Measurements from ENCODE around the gene DOCK1. TPM values are rescaled to one million over a fixed set of nuclear protein-coding genes. Genes with fewer than 3 reads are reported as not detected.

Gene DOCK1
- total and polyA plus RNA-seq, 7 experiments from 2014 or later, result 0.11 to 1.2 (median 0.34) TPM; not detected in 2

GRCh38 chr10:127332631-127333030, 427.4 kb downstream of the DOCK1 start:
- DNase-seq (no peak), ATAC-seq (no peak)
- H3K27ac ChIP-seq (ENCODE audit: low read depth, low read length), result no peak overlapping the region
- intact Hi-C loops (cut with micrococcal nuclease), result no loop called here
- Mint-ChIP-seq H3K36me3 (no peaks in the 10 kb centered on the region), H3K9me3 (peaks cover 0 to 2% (median 0%) of the 10 kb centered on the region in 11 donors), H3K4me3 (no peak overlapping the region), H3K27ac (no peak overlapping the region), H3K27me3 (peaks cover 0 to 35% (median 24%) of the 10 kb centered on the region in 5 donors), H3K4me1 (peaks cover 0 to 25% (median 20%) of the 10 kb centered on the region in 7 donors)
- H3K4me3 ChIP-seq (ENCODE audit: low read length), result no peak overlapping the region
- H3K4me1 ChIP-seq (ENCODE audit: control insufficient read depth in 2 of 2, insufficient read depth in 2 of 2, low read length in 2 of 2), result peaks cover 0 to 9% of the 10 kb centered on the region in 2 donors
- ChIA-PET POLR2A (no interaction called here), CTCF (no interaction called here)
- no peaks in the 10 kb centered on the region for H3K27me3 ChIP-seq (ENCODE audit: control insufficient read depth in 2 of 2, insufficient read depth in 2 of 2, low read length in 2 of 2)
- no peaks in the 10 kb centered on the region for H3K9me3 ChIP-seq (ENCODE audit: control insufficient read depth in 2 of 3, low read length in 3 of 3)
- no peaks in the 10 kb centered on the region for H3K36me3 ChIP-seq (ENCODE audit: control insufficient read depth in 2 of 3, insufficient read depth in 3 of 3, low read length in 3 of 3)

GRCh38 chr10:127337801-127338200, 432.6 kb downstream of the DOCK1 start:
- Mint-ChIP-seq H3K9me3 (no peaks in the 10 kb centered on the region), H3K27ac (no peak overlapping the region), H3K4me1 (peaks cover 0 to 22% (median 16%) of the 10 kb centered on the region in 7 donors), H3K36me3 (no peaks in the 10 kb centered on the region), H3K4me3 (no peak overlapping the region), H3K27me3 (peaks cover 0 to 26% (median 23%) of the 10 kb centered on the region in 5 donors)
- DNase-seq (no peak), ATAC-seq (no peak)
- Histone ChIP-seq H3K9me3 (ENCODE audit: control insufficient read depth in 2 of 3, low read length in 3 of 3) (no peaks in the 10 kb centered on the region), H3K27me3 (ENCODE audit: control insufficient read depth in 2 of 2, insufficient read depth in 2 of 2, low read length in 2 of 2) (no peaks in the 10 kb centered on the region), H3K27ac (ENCODE audit: low read depth, low read length) (no peak overlapping the region), H3K4me1 (ENCODE audit: control insufficient read depth in 2 of 2, insufficient read depth in 2 of 2, low read length in 2 of 2) (peaks cover 0 to 9% of the 10 kb centered on the region in 2 donors), H3K4me3 (ENCODE audit: low read length) (no peak overlapping the region), H3K36me3 (ENCODE audit: control insufficient read depth in 2 of 3, insufficient read depth in 3 of 3, low read length in 3 of 3) (no peaks in the 10 kb centered on the region)
- ChIA-PET POLR2A (no interaction called here), CTCF (interaction anchor here (0.7 kb wide), 1 partner anchor 94 kb away, joined by 4 read pairs; no protein-coding TSS in a partner anchor)
- intact Hi-C loops (cut with micrococcal nuclease), result no loop called here

GRCh38 chr10:127338399-127339110, 433.3 kb downstream of the DOCK1 start:
- ChIA-PET POLR2A (no interaction called here), CTCF (interaction anchor here (0.7 kb wide), 1 partner anchor 95 kb away, joined by 4 read pairs; no protein-coding TSS in a partner anchor)
- Mint-ChIP-seq H3K4me3 (no peak overlapping the region), H3K27me3 (peaks cover 0 to 21% (median 16%) of the 10 kb centered on the region in 5 donors), H3K9me3 (no peaks in the 10 kb centered on the region), H3K4me1 (peaks cover 0 to 16% (median 13%) of the 10 kb centered on the region in 7 donors), H3K36me3 (no peaks in the 10 kb centered on the region), H3K27ac (no peak overlapping the region)
- H3K36me3 ChIP-seq (ENCODE audit: control insufficient read depth in 2 of 3, insufficient read depth in 3 of 3, low read length in 3 of 3), result no peaks in the 10 kb centered on the region
- ATAC-seq (no peak), DNase-seq (no peak)
- H3K4me1 ChIP-seq (ENCODE audit: control insufficient read depth in 2 of 2, insufficient read depth in 2 of 2, low read length in 2 of 2), result peaks cover 0 to 5% of the 10 kb centered on the region in 2 donors
- H3K27ac ChIP-seq (ENCODE audit: low read depth, low read length), result no peak overlapping the region
- no peaks in the 10 kb centered on the region for H3K9me3 ChIP-seq (ENCODE audit: control insufficient read depth in 2 of 3, low read length in 3 of 3)
- no peak overlapping the region for H3K4me3 ChIP-seq (ENCODE audit: low read length)
- H3K27me3 ChIP-seq (ENCODE audit: control insufficient read depth in 2 of 2, insufficient read depth in 2 of 2, low read length in 2 of 2), result no peaks in the 10 kb centered on the region
- intact Hi-C loops (cut with micrococcal nuclease), result no loop called here

GRCh38 chr10:127343821-127344220, 438.6 kb downstream of the DOCK1 start:
- Mint-ChIP-seq H3K4me1 (no peaks in the 10 kb centered on the region), H3K9me3 (no peaks in the 10 kb centered on the region), H3K4me3 (no peak overlapping the region), H3K27me3 (peaks cover 0 to 12% (median 0%) of the 10 kb centered on the region in 5 donors), H3K36me3 (no peaks in the 10 kb centered on the region), H3K27ac (no peak overlapping the region)
- intact Hi-C loops (cut with micrococcal nuclease), result no loop called here
- Histone ChIP-seq H3K4me3 (ENCODE audit: low read length) (no peak overlapping the region), H3K27ac (ENCODE audit: low read depth, low read length) (no peak overlapping the region), H3K4me1 (ENCODE audit: control insufficient read depth in 2 of 2, insufficient read depth in 2 of 2, low read length in 2 of 2) (no peaks in the 10 kb centered on the region), H3K27me3 (ENCODE audit: control insufficient read depth in 2 of 2, insufficient read depth in 2 of 2, low read length in 2 of 2) (no peaks in the 10 kb centered on the region), H3K36me3 (ENCODE audit: control insufficient read depth in 2 of 3, insufficient read depth in 3 of 3, low read length in 3 of 3) (no peaks in the 10 kb centered on the region), H3K9me3 (ENCODE audit: control insufficient read depth in 2 of 3, low read length in 3 of 3) (no peaks in the 10 kb centered on the region)
- ATAC-seq (no peak), DNase-seq (no peak)
- ChIA-PET CTCF (no interaction called here), POLR2A (no interaction called here)

GRCh38 chr10:127344346-127344745, 439.1 kb downstream of the DOCK1 start:
- CTCF ChIA-PET, result no interaction called here
- POLR2A ChIA-PET, result no interaction called here
- Histone ChIP-seq H3K27me3 (ENCODE audit: control insufficient read depth in 2 of 2, insufficient read depth in 2 of 2, low read length in 2 of 2) (no peaks in the 10 kb centered on the region), H3K4me3 (ENCODE audit: low read length) (no peak overlapping the region), H3K4me1 (ENCODE audit: control insufficient read depth in 2 of 2, insufficient read depth in 2 of 2, low read length in 2 of 2) (no peaks in the 10 kb centered on the region), H3K27ac (ENCODE audit: low read depth, low read length) (no peak overlapping the region), H3K36me3 (ENCODE audit: control insufficient read depth in 2 of 3, insufficient read depth in 3 of 3, low read length in 3 of 3) (no peaks in the 10 kb centered on the region), H3K9me3 (ENCODE audit: control insufficient read depth in 2 of 3, low read length in 3 of 3) (no peaks in the 10 kb centered on the region)
- DNase-seq, result no peak
- H3K4me3 Mint-ChIP-seq, result no peak overlapping the region
- intact Hi-C loops (cut with micrococcal nuclease), result no loop called here
- no peak overlapping the region for H3K27ac Mint-ChIP-seq
- no peak for ATAC-seq
- H3K36me3 Mint-ChIP-seq, result no peaks in the 10 kb centered on the region
- H3K4me1 Mint-ChIP-seq, result no peaks in the 10 kb centered on the region
- no peaks in the 10 kb centered on the region for H3K9me3 Mint-ChIP-seq
- H3K27me3 Mint-ChIP-seq, result peaks cover 0 to 10% (median under 1%) of the 10 kb centered on the region in 5 donors

- Histone ChIP-seq H3K9me3 (ENCODE audit: control insufficient read depth in 2 of 3, low read length in 3 of 3) (no peaks in the 10 kb centered on the region), H3K27me3 (ENCODE audit: control insufficient read depth in 2 of 2, insufficient read depth in 2 of 2, low read length in 2 of 2) (no peaks in the 10 kb centered on the region), H3K4me1 (ENCODE audit: control insufficient read depth in 2 of 2, insufficient read depth in 2 of 2, low read length in 2 of 2) (no peaks in the 10 kb centered on the region), H3K4me3 (ENCODE audit: low read length) (no peak overlapping the region), H3K36me3 (ENCODE audit: control insufficient read depth in 2 of 3, insufficient read depth in 3 of 3, low read length in 3 of 3) (no peaks in the 10 kb centered on the region), H3K27ac (ENCODE audit: low read depth, low read length) (no peak overlapping the region)
- Mint-ChIP-seq H3K36me3 (no peaks in the 10 kb centered on the region), H3K4me3 (no peak overlapping the region), H3K4me1 (no peaks in the 10 kb centered on the region), H3K27ac (no peak overlapping the region), H3K27me3 (peaks cover 0 to 14% (median 7%) of the 10 kb centered on the region in 5 donors), H3K9me3 (no peaks in the 10 kb centered on the region)
- DNase-seq (no peak), ATAC-seq (no peak)
- ChIA-PET CTCF (no interaction called here), POLR2A (no interaction called here)
- intact Hi-C loops (cut with micrococcal nuclease), result no loop called here
Measured at GRCh38 chr10:127345231-127345965, 440.2 kb downstream of the DOCK1 start.
